GM19372 (cell line): ENCODE measurements around the gene LRRK1.

Experiments used
- ATAC-seq: cut with Tn5 transposase; IDR thresholded peaks from one replicate; pipeline ENCODE4 v1.9.1; 2021; ENCODE audit warnings: mild to moderate bottlenecking, low read depth, moderate library complexity; ENCODE audit not compliant: unreplicated experiment

Gene LRRK1

GRCh38 chr15:101001056-101001455 lies 81.9 kb downstream of the LRRK1 start:
- no peak for ATAC-seq

GRCh38 chr15:101001796-101002195 lies 82.6 kb downstream of the LRRK1 start:
- ATAC-seq: no peak

- ATAC-seq: no peak
Observed at GRCh38 chr15:101003081-101003480, 83.9 kb downstream of the LRRK1 start.

- ATAC-seq: no peak
Observed at GRCh38 chr15:101003706-101004105, 84.5 kb downstream of the LRRK1 start.

- no peak for ATAC-seq
Observed at GRCh38 chr15:101004500-101004899, 85.3 kb downstream of the LRRK1 start.

- no peak for ATAC-seq
Observed at GRCh38 chr15:101004986-101005747, 86.0 kb downstream of the LRRK1 start.

GRCh38 chr15:101006931-101007691 lies 88.0 kb downstream of the LRRK1 start:
- ATAC-seq: peak; percentile 37

- ATAC-seq: peak; percentile 87
Observed at GRCh38 chr15:101008158-101009139, 89.3 kb downstream of the LRRK1 start.

- no peak for ATAC-seq
Observed at GRCh38 chr15:101009176-101009575, 90.0 kb downstream of the LRRK1 start.

GRCh38 chr15:101010781-101011180 lies 91.6 kb downstream of the LRRK1 start:
- no peak for ATAC-seq

- no peak for ATAC-seq
Observed at GRCh38 chr15:101012326-101013200, 93.4 kb downstream of the LRRK1 start.

- no peak for ATAC-seq
Observed at GRCh38 chr15:101013201-101013550, 94.0 kb downstream of the LRRK1 start.

- ATAC-seq: no peak
Observed at GRCh38 chr15:101013769-101014675, 94.9 kb downstream of the LRRK1 start.

- no peak for ATAC-seq
Observed at GRCh38 chr15:101014921-101015841, 96.0 kb downstream of the LRRK1 start.

GRCh38 chr15:101016581-101016980 lies 97.4 kb downstream of the LRRK1 start:
- ATAC-seq: no peak

- ATAC-seq: no peak
Observed at GRCh38 chr15:101017093-101017754, 98.1 kb downstream of the LRRK1 start.

- ATAC-seq: no peak
Observed at GRCh38 chr15:101018016-101018415, 98.9 kb downstream of the LRRK1 start.
